GM12875 (cell line): ENCODE data around the gene TAT.

Source experiments
- H3K4me3 ChIP-seq: one replicate; pipeline ENCODE4 v1.5.1; 2011; ENCODE audit warnings: low read depth, low read length, control low read depth
- TF ChIP-seq, protein P1 (sequence below): IDR thresholded peaks from 2 replicates; pipeline ENCODE4 v1.5.1; 2011; ENCODE audit warnings: low read depth, mild to moderate bottlenecking, control low read depth, inconsistent platforms, low read length, moderate library complexity, borderline replicate concordance; ENCODE audit not compliant: insufficient read depth

TAT gene

DNA sequence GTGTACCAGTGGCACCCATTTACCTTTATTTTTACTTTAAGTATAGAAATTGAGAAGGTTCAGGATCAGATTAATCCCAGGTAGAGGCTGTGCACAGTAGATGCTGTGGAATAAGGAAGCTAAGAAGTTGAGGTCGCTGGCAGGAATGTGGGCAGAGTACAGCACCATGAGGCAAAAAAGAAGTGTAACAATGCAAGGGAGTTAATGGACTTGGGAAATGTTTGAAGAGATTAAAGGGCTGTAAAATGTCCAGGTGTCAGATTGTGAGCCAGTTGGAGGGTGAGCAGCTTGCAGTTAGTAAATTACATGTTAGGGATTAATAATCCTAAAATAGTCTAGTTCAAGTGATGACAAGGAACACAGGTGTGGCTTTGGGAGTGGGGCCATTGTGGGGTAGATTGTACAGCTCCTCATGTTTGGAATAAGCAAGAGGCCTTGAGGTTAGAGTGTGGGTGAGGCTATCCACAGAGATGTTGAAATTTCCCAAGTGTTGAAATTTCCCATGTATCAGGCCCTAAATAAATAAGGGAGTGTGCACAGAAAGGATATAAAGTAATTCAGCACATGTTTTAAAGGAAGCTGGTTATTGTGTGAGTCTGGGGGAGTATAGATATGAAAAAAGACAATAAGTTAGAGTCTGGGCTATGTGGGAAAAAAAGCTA lies 21.5 kb downstream of the TAT start:
- no peak overlapping the region for H3K4me3 ChIP-seq
- TF ChIP-seq, protein P1, sequence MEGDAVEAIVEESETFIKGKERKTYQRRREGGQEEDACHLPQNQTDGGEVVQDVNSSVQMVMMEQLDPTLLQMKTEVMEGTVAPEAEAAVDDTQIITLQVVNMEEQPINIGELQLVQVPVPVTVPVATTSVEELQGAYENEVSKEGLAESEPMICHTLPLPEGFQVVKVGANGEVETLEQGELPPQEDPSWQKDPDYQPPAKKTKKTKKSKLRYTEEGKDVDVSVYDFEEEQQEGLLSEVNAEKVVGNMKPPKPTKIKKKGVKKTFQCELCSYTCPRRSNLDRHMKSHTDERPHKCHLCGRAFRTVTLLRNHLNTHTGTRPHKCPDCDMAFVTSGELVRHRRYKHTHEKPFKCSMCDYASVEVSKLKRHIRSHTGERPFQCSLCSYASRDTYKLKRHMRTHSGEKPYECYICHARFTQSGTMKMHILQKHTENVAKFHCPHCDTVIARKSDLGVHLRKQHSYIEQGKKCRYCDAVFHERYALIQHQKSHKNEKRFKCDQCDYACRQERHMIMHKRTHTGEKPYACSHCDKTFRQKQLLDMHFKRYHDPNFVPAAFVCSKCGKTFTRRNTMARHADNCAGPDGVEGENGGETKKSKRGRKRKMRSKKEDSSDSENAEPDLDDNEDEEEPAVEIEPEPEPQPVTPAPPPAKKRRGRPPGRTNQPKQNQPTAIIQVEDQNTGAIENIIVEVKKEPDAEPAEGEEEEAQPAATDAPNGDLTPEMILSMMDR, result no peak

- TF ChIP-seq, protein P1, result no peak
- no peak overlapping the region for H3K4me3 ChIP-seq
These were observed 24.0 kb downstream of the TAT start for GRCh38 chr16:71552698-71553503.

DNA sequence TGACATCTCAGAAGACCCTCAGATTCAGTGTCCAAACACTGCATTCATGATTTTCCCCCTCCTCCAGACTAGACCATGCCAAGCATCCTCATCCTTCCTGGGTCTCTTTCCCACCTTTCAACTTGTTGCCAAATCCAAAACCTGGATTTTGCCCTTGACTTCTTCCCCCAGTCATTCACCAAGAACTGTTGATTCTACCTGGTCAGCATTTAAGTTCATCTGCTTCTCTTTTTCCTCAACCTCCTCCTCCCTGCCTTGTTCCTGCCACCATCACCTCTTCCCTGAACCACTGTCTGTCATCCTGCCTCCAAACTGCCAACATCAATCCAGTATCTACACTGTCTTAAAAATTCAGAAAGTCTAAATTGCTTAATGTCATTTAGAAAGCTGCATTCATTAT lies 29.7 kb downstream of the TAT start:
- no peak overlapping the region for H3K4me3 ChIP-seq

DNA sequence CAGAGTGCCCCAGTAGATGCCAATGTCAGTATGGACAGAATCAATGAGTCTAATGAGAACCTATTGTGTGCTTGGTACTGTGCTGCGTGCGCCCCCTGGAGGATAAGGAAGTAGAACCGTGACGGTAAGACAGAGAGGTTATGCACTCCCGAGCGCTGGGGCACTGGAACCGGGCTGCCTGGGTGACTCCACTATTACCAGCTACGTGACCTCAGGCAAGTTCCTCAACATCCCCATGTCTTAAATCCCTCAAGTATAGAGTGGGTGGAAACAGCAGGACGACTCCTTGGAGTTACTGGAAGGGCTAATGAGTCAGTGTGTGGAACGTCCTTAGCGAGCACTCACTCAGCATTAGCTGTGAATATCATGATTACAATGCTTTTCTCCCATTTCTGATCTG lies 34.5 kb downstream of the TAT start:
- TF ChIP-seq, protein P1, result peak; percentile 83
- no peak overlapping the region for H3K4me3 ChIP-seq

More for the DNA sequence above, 29.7 kb downstream of the TAT start:
- TF ChIP-seq, protein P1, result no peak

GRCh38 chr16:71537643-71538042 lies 39.2 kb downstream of the TAT start:
- TF ChIP-seq, protein P1, result peak; percentile 80
- no peak overlapping the region for H3K4me3 ChIP-seq

DNA sequence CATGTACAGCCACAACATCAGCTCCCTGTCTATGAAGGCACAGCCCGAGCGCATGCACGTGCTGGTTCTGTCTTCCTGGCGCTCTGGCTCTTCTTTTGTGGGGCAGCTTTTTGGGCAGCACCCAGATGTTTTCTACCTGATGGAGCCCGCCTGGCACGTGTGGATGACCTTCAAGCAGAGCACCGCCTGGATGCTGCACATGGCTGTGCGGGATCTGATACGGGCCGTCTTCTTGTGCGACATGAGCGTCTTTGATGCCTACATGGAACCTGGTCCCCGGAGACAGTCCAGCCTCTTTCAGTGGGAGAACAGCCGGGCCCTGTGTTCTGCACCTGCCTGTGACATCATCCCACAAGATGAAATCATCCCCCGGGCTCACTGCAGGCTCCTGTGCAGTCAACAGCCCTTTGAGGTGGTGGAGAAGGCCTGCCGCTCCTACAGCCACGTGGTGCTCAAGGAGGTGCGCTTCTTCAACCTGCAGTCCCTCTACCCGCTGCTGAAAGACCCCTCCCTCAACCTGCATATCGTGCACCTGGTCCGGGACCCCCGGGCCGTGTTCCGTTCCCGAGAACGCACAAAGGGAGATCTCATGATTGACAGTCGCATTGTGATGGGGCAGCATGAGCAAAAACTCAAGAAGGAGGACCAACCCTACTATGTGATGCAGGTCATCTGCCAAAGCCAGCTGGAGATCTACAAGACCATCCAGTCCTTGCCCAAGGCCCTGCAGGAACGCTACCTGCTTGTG lies 40.0 kb downstream of the TAT start:
- TF ChIP-seq, protein P1, result no peak
- H3K4me3 ChIP-seq, result no peak overlapping the region
